ENCODE results near the gene KCNJ13.

The KCNJ13 gene

DNA sequence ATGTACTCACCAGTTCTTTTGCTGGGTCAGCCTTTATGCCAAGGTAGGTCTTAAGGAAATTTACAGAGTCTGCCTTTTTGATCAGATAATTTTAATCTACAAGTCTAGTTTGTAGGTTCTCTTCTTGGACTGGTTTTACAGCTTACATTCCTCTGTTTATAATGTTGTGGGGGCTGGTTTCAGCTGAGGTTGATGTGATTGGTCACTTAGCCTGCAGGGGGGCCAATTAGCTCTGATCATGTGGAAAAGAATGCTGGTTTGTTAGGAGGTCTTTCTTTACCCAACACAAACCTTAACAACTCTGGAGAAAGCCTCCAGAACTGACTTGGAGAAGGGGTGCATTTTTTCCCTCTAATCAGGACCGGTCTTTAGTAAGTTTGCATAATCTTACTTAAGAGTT lies at the start of gene KCNJ13:
Gene KCNJ13 (minus strand): TSS at position 131 of the 400 bp plus-strand sequence. CDS start 5,203 bp downstream, outside the sequence.
- no peak for DNase-seq

GRCh38 chr2:232817756-232818155 lies 41.4 kb upstream of the KCNJ13 start:
- DNase-seq = no peak

DNA sequence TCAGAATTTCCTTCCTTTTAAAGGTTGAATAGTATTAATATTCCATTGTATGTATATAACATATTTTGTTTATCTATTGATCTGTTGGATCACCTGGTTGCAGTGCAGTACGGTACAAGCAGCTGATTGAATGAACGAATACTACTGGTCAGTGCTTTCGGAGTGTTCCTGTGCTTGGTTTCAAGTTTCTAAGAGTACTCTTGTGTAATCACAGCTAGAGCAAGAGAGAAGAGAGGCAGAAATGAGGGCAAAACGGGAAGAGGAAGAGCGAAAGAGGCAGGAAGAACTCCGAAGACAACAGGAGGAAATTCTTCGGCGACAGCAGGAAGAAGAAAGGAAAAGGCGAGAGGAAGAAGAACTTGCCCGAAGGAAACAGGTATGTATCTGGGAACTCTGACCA lies 40.3 kb upstream of the KCNJ13 start:
- no peak for DNase-seq

GRCh38 chr2:232815569-232815968 lies 39.2 kb upstream of the KCNJ13 start:
- no peak for DNase-seq

DNA sequence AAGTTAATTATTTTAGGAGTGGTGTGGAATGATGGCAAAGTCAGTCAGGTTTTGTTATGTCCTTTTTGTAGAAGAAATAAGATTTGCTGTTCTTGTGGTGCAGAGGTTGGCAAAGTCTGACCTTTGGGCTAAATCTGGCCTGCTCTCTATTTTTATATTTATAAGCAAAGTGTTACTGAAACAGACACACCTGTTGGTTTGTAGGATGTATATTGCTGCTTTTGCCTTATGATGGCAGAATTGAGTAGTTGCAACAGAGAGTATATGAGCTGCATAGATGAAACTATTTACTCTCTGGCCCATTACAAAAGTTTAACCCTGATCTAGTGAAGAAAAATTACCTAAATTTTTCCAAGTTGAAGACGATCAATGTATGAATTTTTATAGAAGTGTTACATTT lies 34.1 kb upstream of the KCNJ13 start:
- no peak for DNase-seq

GRCh38 chr2:232809349-232810124 lies 33.2 kb upstream of the KCNJ13 start:
- DNase-seq = no peak

DNA sequence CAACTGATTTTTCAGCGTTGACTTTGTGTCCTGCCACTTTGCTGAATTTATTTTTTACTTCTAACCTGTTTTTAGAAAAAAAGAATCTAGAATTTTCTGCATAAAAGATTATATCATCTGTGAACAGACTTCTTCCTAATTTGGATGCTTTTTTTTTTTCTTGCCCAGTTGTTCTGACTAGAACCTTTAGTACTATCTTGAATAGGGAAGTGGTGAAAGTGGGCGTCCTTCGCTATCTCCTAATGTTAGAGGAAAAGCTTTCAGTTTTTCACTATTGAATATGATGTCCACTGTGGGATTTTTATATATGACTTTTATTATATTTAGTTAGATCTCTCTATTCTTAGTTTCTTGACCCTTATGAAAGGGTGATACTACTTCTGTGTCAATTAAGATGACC lies 25.7 kb upstream of the KCNJ13 start:
- DNase-seq = no peak

DNA sequence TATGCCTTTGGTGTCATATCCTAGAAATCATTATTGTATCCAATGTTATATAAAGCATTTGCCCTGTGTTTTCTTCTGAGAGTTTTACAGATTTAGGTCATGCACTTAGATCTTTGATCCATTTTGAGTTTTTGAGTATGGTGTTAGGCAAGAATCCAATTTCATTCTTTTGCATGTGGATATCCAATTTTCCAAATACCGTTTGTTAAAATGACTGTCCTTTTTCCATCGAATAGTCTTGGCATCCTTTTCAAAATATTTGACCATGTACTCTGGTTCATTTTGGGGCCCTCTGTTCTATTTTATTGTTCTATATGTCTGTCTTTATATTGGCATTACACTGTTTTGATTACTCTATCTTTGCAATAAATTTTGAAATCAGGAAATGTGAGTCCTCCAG lies 23.8 kb upstream of the KCNJ13 start:
- no peak for DNase-seq

- no peak for DNase-seq
Measured at GRCh38 chr2:232798187-232798586, 21.8 kb upstream of the KCNJ13 start.

DNA sequence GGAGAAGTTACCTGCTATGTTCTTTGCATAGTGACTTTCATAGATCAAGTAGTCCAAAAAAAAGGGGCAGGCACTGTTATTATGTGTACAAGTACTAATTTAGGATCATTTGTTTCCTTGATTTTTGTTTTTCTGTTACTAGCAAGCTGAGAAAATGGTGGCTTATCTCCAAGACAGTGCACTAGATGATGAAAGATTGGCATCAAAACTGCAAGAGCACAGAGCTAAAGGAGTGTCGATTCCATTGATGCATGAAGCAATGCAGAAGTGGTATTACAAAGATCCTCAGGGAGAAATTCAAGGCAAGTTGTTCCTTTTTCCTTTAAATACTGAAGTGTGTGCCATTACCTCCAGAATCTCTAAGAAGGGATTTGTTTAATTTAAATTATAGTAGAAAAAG lies 19.6 kb upstream of the KCNJ13 start:
- no peak for DNase-seq

- DNase-seq = no peak
Measured at GRCh38 chr2:232794981-232795380, 18.6 kb upstream of the KCNJ13 start.

DNA sequence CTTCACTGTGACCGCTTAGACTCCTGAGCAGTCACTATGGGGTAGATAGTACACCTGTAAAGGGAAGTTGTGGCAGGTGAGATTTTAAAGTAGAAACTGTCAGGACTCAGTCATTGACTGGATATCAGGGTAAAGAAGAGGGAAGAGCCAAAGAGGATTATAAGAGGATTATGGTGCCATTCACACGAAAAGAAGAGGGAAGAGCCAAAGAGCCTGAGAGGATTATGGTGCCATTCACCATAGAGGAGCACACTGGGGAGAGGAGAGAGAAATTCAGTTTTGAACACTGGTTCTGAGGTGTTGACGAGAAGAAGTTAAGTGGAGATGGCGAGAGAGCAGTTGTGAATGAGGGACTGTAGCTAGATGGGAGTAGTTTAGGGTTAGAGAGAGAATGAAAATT lies 16.9 kb upstream of the KCNJ13 start:
- no peak for DNase-seq

- DNase-seq = no peak
Measured at GRCh38 chr2:232791518-232791917, 15.2 kb upstream of the KCNJ13 start.

- DNase-seq = no peak
Measured at GRCh38 chr2:232789082-232789481, 12.7 kb upstream of the KCNJ13 start.

DNA sequence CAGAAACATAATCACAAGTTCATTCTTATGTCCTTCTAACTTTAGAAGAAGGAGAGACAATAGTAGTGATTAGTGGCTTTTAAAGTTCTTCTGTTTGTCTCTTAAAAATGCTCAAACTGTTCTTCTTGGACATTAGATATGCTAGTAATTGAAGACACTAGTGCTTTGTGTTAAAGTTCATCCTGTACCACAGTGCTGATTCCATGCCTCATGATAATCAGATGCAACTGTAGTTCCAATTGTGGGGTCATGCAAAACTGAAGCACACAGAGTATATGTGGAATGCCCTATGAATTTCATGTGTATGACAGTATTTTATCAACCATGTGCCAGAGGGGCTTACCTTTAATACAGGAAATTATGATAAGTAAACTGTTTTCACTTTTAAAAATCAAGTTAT lies 11.4 kb upstream of the KCNJ13 start:
- DNase-seq = no peak

DNA sequence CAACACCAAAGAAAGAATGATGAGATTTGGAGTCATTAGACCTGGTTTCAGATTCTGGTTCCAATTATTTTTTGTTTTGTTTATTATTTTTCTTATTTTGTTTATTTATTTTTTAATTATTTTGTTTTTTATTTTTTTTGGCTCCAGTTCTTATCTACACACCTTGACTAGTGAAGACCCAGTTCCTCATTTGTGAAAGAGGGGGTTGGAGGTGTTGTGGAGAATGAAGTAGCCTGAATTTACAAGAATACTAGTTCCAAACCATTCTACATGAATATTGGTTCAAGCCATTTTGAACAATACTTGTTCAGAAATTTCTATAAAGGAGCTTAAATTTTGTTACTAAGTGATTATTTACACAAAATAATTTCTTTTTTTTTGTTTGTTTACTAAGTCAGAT lies 6.9 kb upstream of the KCNJ13 start:
- no peak for DNase-seq

GRCh38 chr2:232781765-232782164 lies 5.4 kb upstream of the KCNJ13 start:
- no peak for DNase-seq

GRCh38 chr2:232779934-232780333 lies 3.6 kb upstream of the KCNJ13 start:
- DNase-seq = no peak

DNA sequence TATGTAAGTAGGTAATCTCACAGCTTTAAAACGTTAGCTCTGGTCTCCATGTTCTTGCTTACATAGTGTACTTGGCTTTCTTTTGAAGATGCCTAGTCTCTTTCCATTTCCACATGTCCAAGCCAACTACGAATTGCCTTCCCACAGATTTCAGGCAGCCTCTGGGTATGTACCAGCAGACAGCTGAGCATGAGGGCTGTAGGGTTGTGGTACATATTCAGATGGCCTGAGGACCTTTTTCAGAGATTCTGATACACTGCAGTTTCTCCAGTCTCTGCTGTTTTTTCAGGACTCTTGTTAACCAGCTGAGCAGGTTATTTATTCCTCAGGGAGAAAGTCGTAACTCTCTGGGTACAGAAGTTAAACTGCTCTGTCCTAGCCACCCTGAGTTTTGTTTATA lies 3.1 kb upstream of the KCNJ13 start:
- no peak for DNase-seq

- no peak for DNase-seq
Measured at GRCh38 chr2:232777276-232777675, 911 bp upstream of the KCNJ13 start.

- no peak for DNase-seq
Measured at GRCh38 chr2:232773815-232774214, 2.5 kb downstream of the KCNJ13 start.

DNA sequence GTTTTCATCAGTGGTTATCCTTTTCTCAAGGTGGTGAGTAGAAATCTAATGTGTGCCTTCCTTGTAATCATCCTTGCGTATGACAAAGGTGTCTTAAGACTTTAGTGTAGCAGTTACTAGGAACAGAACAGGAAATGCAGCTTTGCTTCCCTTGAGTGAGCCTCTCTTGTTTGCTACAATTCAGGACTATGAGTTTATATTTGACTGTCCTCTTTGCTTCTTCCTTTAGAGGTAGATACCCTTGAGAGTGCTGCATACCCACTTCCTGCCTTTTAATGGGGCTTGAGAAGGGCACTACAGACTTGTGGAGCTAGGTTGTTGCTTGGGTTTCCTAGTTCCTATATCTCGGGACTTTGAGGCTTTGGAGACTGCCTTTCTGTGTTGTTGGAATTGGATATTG lies 3.8 kb downstream of the KCNJ13 start:
- no peak for DNase-seq

DNA sequence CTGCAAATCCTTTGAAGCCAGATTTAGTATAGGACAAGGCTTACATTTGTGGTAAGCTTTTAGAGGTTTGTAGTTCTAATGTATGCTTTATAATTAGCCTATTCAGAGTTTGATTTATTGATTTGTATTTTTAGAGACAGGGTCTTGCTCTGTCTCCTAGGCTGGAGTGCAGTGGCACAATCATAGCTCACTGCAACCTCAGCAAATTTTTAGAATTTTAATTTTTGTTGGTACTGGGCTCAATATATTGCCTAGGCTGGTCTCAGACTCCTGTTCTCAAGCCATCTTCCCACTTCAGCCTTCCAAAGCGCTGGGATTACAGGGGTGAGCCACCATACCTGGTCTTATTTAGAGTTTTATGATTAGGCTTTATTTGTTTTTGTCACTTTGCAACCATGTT lies 4.5 kb downstream of the KCNJ13 start:
- no peak for DNase-seq

GRCh38 chr2:232770207-232770606 lies 6.2 kb downstream of the KCNJ13 start:
- no peak for DNase-seq
